Epithelial cell of proximal tubule (primary cell): Measurements from ENCODE around the gene MCM6. TPM values are rescaled to one million over a fixed set of nuclear protein-coding genes. Genes with fewer than 3 reads are reported as not detected.

ENCODE experiments used
- DNase-seq: peaks from one replicate; pipeline ENCODE4 v3.0.0-alpha.2; 2011; ENCODE audit warnings: low read depth
- H3K4me3 ChIP-seq: 2 replicates; pipeline ENCODE4 v1.5.1; 2011; ENCODE audit warnings: low read depth, mild to moderate bottlenecking, low read length
- total RNA-seq: library from RNA; depleted of rRNA; stranded (reverse); fragments of >200 nt; gene quantifications from 2 replicates; pipeline ENCODE4 v1.2.3, GENCODE V29; 2015
- TF ChIP-seq, protein P1 (sequence below): conservative IDR thresholded peaks from 2 replicates; pipeline ENCODE4 v1.5.1; 2012; ENCODE audit warnings: low read depth, mild to moderate bottlenecking, low read length

Gene MCM6
- 37.8 and 71.3 TPM in 2 replicates for total RNA-seq

DNA sequence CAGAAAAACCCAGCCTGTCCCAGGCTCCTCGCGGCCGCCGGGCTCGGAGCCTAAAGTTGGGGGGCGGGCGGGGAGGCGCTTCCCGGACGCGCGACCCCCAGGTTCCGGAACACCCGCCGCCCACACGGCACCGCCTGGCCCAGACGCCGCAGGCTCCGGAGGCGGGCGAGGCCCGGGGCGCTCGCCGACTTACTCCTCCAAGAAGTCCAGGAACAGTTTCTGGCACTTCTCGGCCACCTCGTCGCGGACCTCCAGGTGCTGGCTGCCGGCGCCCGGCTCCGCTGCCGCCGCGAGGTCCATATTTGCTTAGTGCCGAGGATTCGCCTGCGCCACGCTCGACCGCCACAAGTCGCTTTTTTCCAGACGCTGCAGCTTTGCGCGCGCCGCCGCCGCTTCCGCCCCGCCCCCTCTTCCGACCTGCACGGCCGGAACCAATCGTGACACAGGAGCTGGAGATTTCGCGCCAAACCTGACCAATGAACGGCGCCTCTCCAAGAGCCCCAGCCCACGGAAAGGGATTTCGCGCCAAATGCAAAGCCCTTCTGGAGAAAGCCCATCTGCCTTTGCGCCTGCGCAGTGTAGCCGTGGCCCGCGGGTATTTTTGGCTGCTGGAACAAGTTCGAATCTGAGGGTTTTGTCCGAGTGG lies at the start of gene MCM6:
Gene MCM6 (minus strand): TSS at position 378 of the 646 bp plus-strand sequence. CDS start 78 bp downstream, at position 300.
- TF ChIP-seq, protein P1, sequence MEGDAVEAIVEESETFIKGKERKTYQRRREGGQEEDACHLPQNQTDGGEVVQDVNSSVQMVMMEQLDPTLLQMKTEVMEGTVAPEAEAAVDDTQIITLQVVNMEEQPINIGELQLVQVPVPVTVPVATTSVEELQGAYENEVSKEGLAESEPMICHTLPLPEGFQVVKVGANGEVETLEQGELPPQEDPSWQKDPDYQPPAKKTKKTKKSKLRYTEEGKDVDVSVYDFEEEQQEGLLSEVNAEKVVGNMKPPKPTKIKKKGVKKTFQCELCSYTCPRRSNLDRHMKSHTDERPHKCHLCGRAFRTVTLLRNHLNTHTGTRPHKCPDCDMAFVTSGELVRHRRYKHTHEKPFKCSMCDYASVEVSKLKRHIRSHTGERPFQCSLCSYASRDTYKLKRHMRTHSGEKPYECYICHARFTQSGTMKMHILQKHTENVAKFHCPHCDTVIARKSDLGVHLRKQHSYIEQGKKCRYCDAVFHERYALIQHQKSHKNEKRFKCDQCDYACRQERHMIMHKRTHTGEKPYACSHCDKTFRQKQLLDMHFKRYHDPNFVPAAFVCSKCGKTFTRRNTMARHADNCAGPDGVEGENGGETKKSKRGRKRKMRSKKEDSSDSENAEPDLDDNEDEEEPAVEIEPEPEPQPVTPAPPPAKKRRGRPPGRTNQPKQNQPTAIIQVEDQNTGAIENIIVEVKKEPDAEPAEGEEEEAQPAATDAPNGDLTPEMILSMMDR = no peak
- peak; percentile 83 for DNase-seq
- H3K4me3 ChIP-seq = peak within 1 kb of the TSS; percentile 82

DNA sequence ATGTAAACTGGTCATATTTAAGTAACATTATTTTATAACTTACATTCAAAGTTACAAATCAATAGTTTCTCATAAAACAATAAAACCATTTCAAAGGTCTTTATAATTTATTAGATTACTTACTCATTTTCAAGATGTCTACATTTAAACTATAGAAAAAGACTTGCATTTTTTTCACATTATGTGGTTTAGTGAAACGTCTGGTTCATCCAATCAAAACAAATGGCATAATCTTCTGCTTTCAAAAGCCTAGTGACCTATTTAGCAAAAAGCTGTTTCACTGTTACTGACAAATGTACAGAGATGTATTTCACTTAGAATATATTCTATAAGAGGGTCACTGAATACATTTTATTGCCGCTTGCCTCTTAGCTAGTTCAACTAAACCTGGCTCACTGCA lies 49.3 kb upstream of the MCM6 start:
- no peak for DNase-seq
- TF ChIP-seq, protein P1 = no peak
- no peak overlapping the region for H3K4me3 ChIP-seq

DNA sequence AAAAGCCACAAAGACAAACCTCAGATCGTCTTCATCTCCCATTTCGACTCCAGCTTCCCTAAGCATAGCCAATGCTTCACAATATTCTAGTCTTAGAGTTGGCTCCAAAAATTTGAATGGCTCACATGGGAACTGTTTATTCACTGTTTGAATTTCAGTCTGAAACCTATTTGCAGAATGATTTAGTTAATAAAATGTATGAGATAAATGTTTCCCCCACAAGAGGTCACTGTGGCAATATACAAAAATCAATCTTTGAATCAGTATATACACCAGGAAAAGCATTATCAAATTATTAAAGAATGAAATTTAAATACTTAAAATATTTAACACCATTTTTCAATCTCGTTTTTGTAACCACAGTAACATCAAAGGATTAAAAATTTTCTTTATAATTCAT lies 40.0 kb upstream of the MCM6 start:
- TF ChIP-seq, protein P1 = peak; percentile 41
- no peak overlapping the region for H3K4me3 ChIP-seq
- peak; percentile 9 for DNase-seq

DNA sequence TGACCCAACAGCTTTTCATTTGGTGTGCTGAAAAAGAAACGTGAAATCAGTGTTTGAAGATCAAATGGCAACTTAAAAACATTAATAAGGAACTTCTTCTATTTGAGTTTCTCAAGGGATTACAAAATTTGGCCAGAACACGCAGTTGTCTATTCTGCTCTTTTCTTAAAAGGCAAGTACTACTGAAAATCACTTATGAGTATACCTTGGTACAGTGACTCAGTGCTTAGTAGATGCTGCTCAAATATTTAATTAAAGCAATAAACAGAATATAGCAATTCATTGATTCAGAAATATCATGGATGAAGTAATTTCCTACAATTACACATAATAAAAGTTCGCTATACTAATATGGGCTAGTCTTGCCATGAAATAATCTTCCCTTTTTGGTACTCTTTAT lies 38.2 kb upstream of the MCM6 start:
- TF ChIP-seq, protein P1 = no peak
- no peak for DNase-seq
- H3K4me3 ChIP-seq = no peak overlapping the region

DNA sequence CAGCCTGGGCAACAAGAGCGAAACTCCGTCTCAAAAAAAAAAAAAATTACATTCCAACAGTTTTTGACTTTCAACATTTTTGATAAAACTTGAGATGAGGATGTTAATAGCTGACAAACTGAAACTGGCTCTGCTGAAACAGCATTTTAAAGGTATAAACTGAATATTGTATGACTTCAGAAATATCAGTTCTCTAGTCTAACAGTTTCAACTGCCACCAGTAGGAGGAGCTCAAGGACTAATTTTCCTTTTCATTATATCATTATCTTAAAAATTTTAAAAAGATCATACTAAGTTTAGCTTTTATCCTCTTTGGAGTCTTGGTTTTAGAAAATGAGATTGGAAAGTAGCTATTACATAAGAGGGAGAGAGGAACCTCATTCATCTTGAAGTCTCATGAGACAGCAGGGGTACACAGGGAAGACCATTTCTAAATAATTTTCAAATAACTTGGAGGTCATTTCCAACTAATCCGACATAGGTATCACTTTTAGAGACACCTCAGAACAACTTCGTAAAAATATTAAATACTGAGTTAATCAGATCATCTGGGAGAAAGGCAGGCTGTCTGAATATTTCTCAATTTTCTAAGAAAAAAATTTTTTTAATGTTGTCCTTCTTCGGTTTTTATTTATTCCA lies 37.6 kb upstream of the MCM6 start:
- TF ChIP-seq, protein P1 = peak; percentile 73
- DNase-seq = peak; percentile 12
- H3K4me3 ChIP-seq = no peak overlapping the region

DNA sequence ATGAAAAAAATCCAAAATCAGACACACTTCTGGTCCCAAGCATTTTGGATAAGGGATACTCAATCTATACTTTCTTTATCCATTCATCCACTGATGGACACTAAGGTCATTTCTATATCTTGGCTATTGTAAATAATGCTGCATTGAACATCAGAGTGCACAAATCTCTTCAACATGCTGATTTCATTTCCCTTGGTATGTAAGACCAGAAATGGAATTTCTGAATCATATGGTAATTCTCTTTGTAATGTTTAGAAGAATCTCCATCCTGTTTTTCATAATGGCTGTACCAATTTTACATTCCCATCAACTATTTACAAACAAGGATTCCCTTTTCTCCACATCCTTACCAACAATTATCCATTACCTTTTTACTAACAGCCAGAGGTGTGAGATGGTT lies 33.7 kb upstream of the MCM6 start:
- DNase-seq = no peak
- H3K4me3 ChIP-seq = no peak overlapping the region
- TF ChIP-seq, protein P1 = no peak

DNA sequence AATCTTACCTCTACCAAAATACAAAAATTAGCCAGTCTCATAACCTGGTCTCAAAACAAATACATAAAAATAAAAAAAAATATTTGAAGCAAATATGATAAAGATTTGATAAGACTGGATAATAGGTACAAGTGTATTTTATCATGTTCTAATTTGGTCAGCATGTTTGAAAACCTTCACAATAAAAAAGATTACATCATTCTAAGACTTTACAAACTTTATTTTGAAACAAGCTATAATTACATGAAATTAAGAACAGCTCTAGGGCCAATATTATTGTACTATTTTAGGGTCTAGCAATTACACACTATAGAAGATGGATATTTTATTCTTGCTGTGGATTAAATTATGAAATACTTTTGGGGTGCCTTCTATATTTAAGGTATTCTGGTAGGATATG lies 29.4 kb upstream of the MCM6 start:
- TF ChIP-seq, protein P1 = no peak
- no peak overlapping the region for H3K4me3 ChIP-seq
- DNase-seq = no peak
